H1 (cell line): ENCODE data around the gene DIP2C. TPM values are rescaled to one million over a fixed set of nuclear protein-coding genes. Genes with fewer than 3 reads are reported as not detected.

Experiments
- ASH2L ChIP-seq: fragments of 200-600, 300-600 bp; sonication (generic); IDR thresholded peaks from one replicate; pipeline ENCODE4 v1.7.1; 2017; ENCODE audit warnings: low read length
- BACH1 ChIP-seq: IDR thresholded peaks from 2 replicates; pipeline ENCODE4 v1.6.1; 2012; ENCODE audit warnings: low read length, improper control_type of control experiment
- BRCA1 ChIP-seq: IDR thresholded peaks from 2 replicates; pipeline ENCODE4 v1.6.1; 2012; ENCODE audit warnings: low read depth, low read length, improper control_type of control experiment
- EP300 ChIP-seq, 2 experiments: IDR thresholded peaks; 1 replicate in 1 of 2; 2 replicates in 1 of 2; pipeline ENCODE4 v1.6.1; 2011 to 2012; ENCODE audit warnings: low read depth in 2 of 2, low read length in 2 of 2, mild to moderate bottlenecking in 2 of 2, borderline replicate concordance in 1 of 2, inconsistent platforms in 1 of 2, moderate library complexity in 1 of 2
- MAX ChIP-seq: IDR thresholded peaks from 2 replicates; pipeline ENCODE4 v1.6.1; 2012; ENCODE audit warnings: inconsistent platforms
- TBP ChIP-seq: IDR thresholded peaks from 2 replicates; pipeline ENCODE4 v1.6.1; 2011; ENCODE audit warnings: low read depth, low read length, improper control_type of control experiment
- USF2 ChIP-seq: IDR thresholded peaks from 2 replicates; pipeline ENCODE4 v1.6.1; 2011; ENCODE audit warnings: low read length, improper control_type of control experiment
- polyA plus RNA-seq, 7 experiments: library from polyadenylated mRNA; depleted of rRNA in 3 of 7; stranded (reverse) in 5 of 7; unstranded in 2 of 7; fragments of >200 nt in 5 of 7; fragments of 200-250 nt in 2 of 7; gene quantifications; 1 replicate in 5 of 7; 2 replicates in 1 of 7; 4 replicates in 1 of 7; pipeline versions ENCODE4 v1.2.1 to v1.2.3, GENCODE V29; 2011 to 2013; ENCODE audit warnings: missing spikeins in 2 of 7, mixed read lengths in 2 of 7
- total RNA-seq: library from RNA; stranded (reverse); fragmentation: NEBNext Ultra II Directional; extraction: Animal tissue kit (Norgen Biotek cat#: 25700); gene quantifications from 2 replicates; pipeline ENCODE4 v1.2.1, GENCODE V29; 2021

The DIP2C gene
- total and polyA plus RNA-seq, 2 of the 8 experiments (the other 6 are each of a cell fraction or from before 2014, with no cell fraction given), result 3.8 to 9.3 TPM

- TF ChIP-seq USF2, result no peak
- TF ChIP-seq BRCA1, result 0 out of 2 replicates have a peak, but pooled peaks have one; percentile 33
- TF ChIP-seq EP300 (IDR thresholded peaks at IDR 0.05; ENCODE audit: borderline replicate concordance in 1 of 2, low read depth in 2 of 2, low read length in 2 of 2), result no peak
- TF ChIP-seq TBP, result 0 out of 2 replicates have a peak, but pooled peaks have one; percentile 41
- TF ChIP-seq MAX, result peak; percentile 75
- TF ChIP-seq BACH1, result peak; percentile 84
- no peak for TF ChIP-seq ASH2L
Observed at GRCh38 chr10:511101-511848, 178.2 kb downstream of the DIP2C start (continued).
